ENCODE measurements around the gene SNRPN.

GRCh38 chr15:24916305-24917009 is 38.3 kb upstream of the SNRPN start:
- no peak for TF ChIP-seq CTCF (conservative IDR thresholded peaks at IDR 0.05 in 1 of 2, IDR thresholded peaks at IDR 0.05 in 1 of 2; ENCODE audit: extremely low read depth in 1 of 2, insufficient read depth in 1 of 2, low read depth in 1 of 2, low read length in 2 of 2)
- no peak for TF ChIP-seq EZH2 (IDR thresholded peaks at IDR 0.05; ENCODE audit: borderline replicate concordance, low read length)

All from mammary epithelial cell (primary cell).